Osteocyte (in vitro differentiated cells): Measurements from ENCODE around the gene OR4K14. TPM values are rescaled to one million over a fixed set of nuclear protein-coding genes. Genes with fewer than 3 reads are reported as not detected.

ENCODE experiments used
- DNase-seq: peaks from one replicate; pipeline ENCODE4 v3.0.0; 2021; ENCODE audit warnings: mixed read lengths; ENCODE audit not compliant: unreplicated experiment; ENCODE audit errors: extremely low spot score
- H3K27ac Mint-ChIP-seq: one replicate; pipeline ENCODE4 v1.8.0; 2021; ENCODE audit warnings: mild to moderate bottlenecking, mixed read lengths; ENCODE audit not compliant: unreplicated experiment
- H3K27me3 Mint-ChIP-seq: one replicate; pipeline ENCODE4 v1.8.0; 2021; ENCODE audit warnings: mixed read lengths; ENCODE audit not compliant: unreplicated experiment
- H3K36me3 Mint-ChIP-seq: one replicate; pipeline ENCODE4 v1.8.0; 2021; ENCODE audit warnings: mixed read lengths; ENCODE audit not compliant: unreplicated experiment
- H3K4me1 Mint-ChIP-seq: one replicate; pipeline ENCODE4 v1.8.0; 2021; ENCODE audit warnings: mixed read lengths; ENCODE audit not compliant: unreplicated experiment
- H3K4me3 Mint-ChIP-seq: one replicate; pipeline ENCODE4 v1.8.0; 2021; ENCODE audit warnings: mild to moderate bottlenecking, moderate library complexity, mixed read lengths; ENCODE audit not compliant: unreplicated experiment
- H3K9me3 Mint-ChIP-seq: one replicate; pipeline ENCODE4 v1.8.0; 2021; ENCODE audit warnings: mixed read lengths; ENCODE audit not compliant: unreplicated experiment
- CTCF ChIP-seq: fragments of 200-600 bp; sonication (generic); IDR thresholded peaks from 2 replicates; pipeline ENCODE4 v1.5.0; 2021; ENCODE audit warnings: antibody characterized with exemption, mild to moderate bottlenecking, moderate library complexity
- long read RNA-seq: library from polyadenylated mRNA; unstranded; transcript quantifications from one replicate; pipeline ENCODE4 v2.0.0, GENCODE V29; 2021
- total RNA-seq: library from RNA; stranded (reverse); gene quantifications from 2 replicates; pipeline ENCODE4 v1.2.1, GENCODE V29; 2021

OR4K14 gene
- not detected in 2 replicates for total RNA-seq
- long read RNA-seq, result 0 reads

- H3K36me3 Mint-ChIP-seq, result no peaks in the 10 kb centered on the region
- H3K4me3 Mint-ChIP-seq, result no peak within 1 kb of the TSS
- H3K4me1 Mint-ChIP-seq, result no peaks in the 10 kb centered on the region
- no peak for TF ChIP-seq CTCF
- DNase-seq, result no peak
- H3K27me3 Mint-ChIP-seq, result no peaks in the 10 kb centered on the region
- peaks cover 64% of the 10 kb centered on the region for H3K9me3 Mint-ChIP-seq
- no peak within 1 kb of the TSS for H3K27ac Mint-ChIP-seq
These were observed at the start of gene OR4K14 for GRCh38 chr14:20019257-20019865. Gene OR4K14 (minus strand): TSS chr14:20019307. CDS start chr14:20015193, 4,114 bp downstream.

GRCh38 chr14:20059745-20060144 lies 40.6 kb upstream of the OR4K14 start, which contains the start of gene OR4L1:
Gene OR4L1 (plus strand): TSS chr14:20060045. CDS start chr14:20060045, 0 bp downstream.
- Mint-ChIP-seq H3K4me1 (no peaks in the 10 kb centered on the region), H3K9me3 (peaks cover 62% of the 10 kb centered on the region), H3K27ac (no peak within 1 kb of the TSS), H3K36me3 (no peaks in the 10 kb centered on the region), H3K27me3 (no peaks in the 10 kb centered on the region), H3K4me3 (no peak within 1 kb of the TSS)
- TF ChIP-seq CTCF, result no peak
- DNase-seq, result no peak

- no peak for DNase-seq
- H3K4me3 Mint-ChIP-seq, result no peak overlapping the region
- H3K36me3 Mint-ChIP-seq, result no peaks in the 10 kb centered on the region
- H3K27me3 Mint-ChIP-seq, result no peaks in the 10 kb centered on the region
- no peaks in the 10 kb centered on the region for H3K4me1 Mint-ChIP-seq
- peaks cover 59% of the 10 kb centered on the region for H3K9me3 Mint-ChIP-seq
- H3K27ac Mint-ChIP-seq, result no peak overlapping the region
- TF ChIP-seq CTCF, result no peak
These were observed 29.1 kb upstream of the OR4K14 start for GRCh38 chr14:20048202-20048601.

GRCh38 chr14:20044243-20044642 lies 25.1 kb upstream of the OR4K14 start:
- no peak overlapping the region for H3K4me3 Mint-ChIP-seq
- peaks cover 50% of the 10 kb centered on the region for H3K9me3 Mint-ChIP-seq
- no peaks in the 10 kb centered on the region for H3K36me3 Mint-ChIP-seq
- H3K27ac Mint-ChIP-seq, result no peak overlapping the region
- H3K27me3 Mint-ChIP-seq, result no peaks in the 10 kb centered on the region
- no peak for TF ChIP-seq CTCF
- DNase-seq, result no peak
- H3K4me1 Mint-ChIP-seq, result no peaks in the 10 kb centered on the region

GRCh38 chr14:20035938-20036337 lies 16.8 kb upstream of the OR4K14 start, which contains the start of gene OR4K13:
Gene OR4K13 (minus strand): TSS chr14:20036038. CDS start chr14:20034758, 1,280 bp downstream.
- no peak within 1 kb of the TSS for H3K4me3 Mint-ChIP-seq
- H3K27me3 Mint-ChIP-seq, result no peaks in the 10 kb centered on the region
- DNase-seq, result no peak
- H3K27ac Mint-ChIP-seq, result no peak within 1 kb of the TSS
- peaks cover 40% of the 10 kb centered on the region for H3K9me3 Mint-ChIP-seq
- H3K4me1 Mint-ChIP-seq, result no peaks in the 10 kb centered on the region
- no peak for TF ChIP-seq CTCF
- H3K36me3 Mint-ChIP-seq, result no peaks in the 10 kb centered on the region
